Type B pancreatic cell (in vitro differentiated cells): ENCODE results near the gene MYO18B. TPM values are rescaled to one million over a fixed set of nuclear protein-coding genes. Genes with fewer than 3 reads are reported as not detected.
A peak's percentile ranks its signal among the peaks of the same experiment; 100 is the strongest.

Experiments
- DNase-seq: peaks from one replicate; pipeline ENCODE4 v3.0.0; 2021; ENCODE audit warnings: mixed read lengths; ENCODE audit not compliant: unreplicated experiment; ENCODE audit errors: extremely low spot score
- H3K27ac Mint-ChIP-seq: 2 replicates; pipeline ENCODE4 v1.8.0; 2021; ENCODE audit warnings: mild to moderate bottlenecking, mixed read lengths
- H3K27me3 Mint-ChIP-seq: 2 replicates; pipeline ENCODE4 v1.8.0; 2021; ENCODE audit warnings: mixed read lengths
- H3K36me3 Mint-ChIP-seq: 2 replicates; pipeline ENCODE4 v1.8.0; 2021; ENCODE audit warnings: mixed read lengths
- H3K4me1 Mint-ChIP-seq: one replicate; pipeline ENCODE4 v1.8.0; 2021; ENCODE audit warnings: mixed read lengths; ENCODE audit not compliant: unreplicated experiment
- H3K4me3 Mint-ChIP-seq: 2 replicates; pipeline ENCODE4 v1.8.0; 2021; ENCODE audit warnings: mild to moderate bottlenecking, mixed read lengths
- H3K9me3 Mint-ChIP-seq: 2 replicates; pipeline ENCODE4 v1.8.0; 2021; ENCODE audit warnings: mixed read lengths
- CTCF ChIP-seq: fragments of 200-600 bp; sonication (generic); conservative IDR thresholded peaks from 2 replicates; pipeline ENCODE4 v1.5.0; 2021; ENCODE audit warnings: antibody characterized with exemption, mild to moderate bottlenecking
- total RNA-seq: library from RNA; stranded (reverse); gene quantifications from 2 replicates; pipeline ENCODE4 v1.2.1, GENCODE V29; 2021; ENCODE audit warnings: low replicate concordance

Gene MYO18B
- total RNA-seq, 1 donor from 2014 or later: 0.10 TPM

DNA sequence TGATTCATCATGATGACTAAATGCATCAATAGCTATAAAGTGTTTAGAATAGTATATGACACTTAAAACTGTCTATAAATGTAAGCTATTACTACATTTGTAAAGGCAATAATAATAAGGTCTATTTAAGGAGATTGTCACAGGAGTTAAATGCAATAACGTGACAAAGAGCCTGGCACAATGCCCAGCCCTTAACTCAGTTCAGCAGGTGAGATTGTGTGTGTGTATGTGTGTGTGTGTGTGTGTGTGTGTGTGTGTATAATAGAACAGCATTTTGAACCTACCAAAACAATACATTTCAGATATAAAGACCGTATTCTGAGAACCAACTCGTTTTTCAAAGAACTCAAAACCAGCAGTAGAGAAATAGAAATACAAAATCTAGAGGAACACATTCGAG is 177.5 kb downstream of the MYO18B start:
- no peak for TF ChIP-seq CTCF

GRCh38 chr22:25922141-25922540 is 180.2 kb downstream of the MYO18B start:
- no peak for TF ChIP-seq CTCF
- Mint-ChIP-seq H3K4me1 (no peaks in the 10 kb centered on the region), H3K27me3 (peaks cover 44% of the 10 kb centered on the region), H3K36me3 (no peaks in the 10 kb centered on the region), H3K27ac (no peak overlapping the region), H3K9me3 (no peaks in the 10 kb centered on the region), H3K4me3 (no peak overlapping the region)
- DNase-seq: no peak

More for the DNA sequence above, 177.5 kb downstream of the MYO18B start:
- Mint-ChIP-seq H3K27me3 (peaks cover 39% of the 10 kb centered on the region), H3K4me3 (no peak overlapping the region), H3K27ac (no peak overlapping the region), H3K9me3 (no peaks in the 10 kb centered on the region), H3K36me3 (no peaks in the 10 kb centered on the region), H3K4me1 (no peaks in the 10 kb centered on the region)
- DNase-seq: no peak

DNA sequence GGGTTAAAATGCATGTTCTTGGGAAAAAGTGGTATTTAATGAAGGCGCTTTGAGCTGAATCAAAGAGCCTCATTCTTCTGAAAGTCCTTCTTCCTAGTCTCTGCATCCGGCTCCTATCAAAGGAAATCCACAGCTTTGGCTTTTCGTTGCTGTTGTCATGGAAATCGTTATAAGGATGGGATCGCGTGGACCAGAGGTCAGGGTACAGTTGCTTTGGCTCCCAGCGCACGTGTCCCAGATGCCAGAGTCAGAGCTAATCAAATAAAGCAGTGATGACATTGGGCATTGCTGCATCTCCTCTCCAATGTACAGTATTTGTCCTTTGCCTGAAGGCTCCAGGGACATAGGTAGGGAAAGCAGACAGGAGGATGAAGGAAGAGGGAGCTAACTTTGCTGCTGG is 181.9 kb downstream of the MYO18B start:
- no peak for TF ChIP-seq CTCF

GRCh38 chr22:25928038-25928437 is 186.1 kb downstream of the MYO18B start:
- no peak overlapping the region for H3K4me3 Mint-ChIP-seq
- DNase-seq: no peak
- peaks cover 61% of the 10 kb centered on the region for H3K27me3 Mint-ChIP-seq
- no peak for TF ChIP-seq CTCF
- H3K36me3 Mint-ChIP-seq: no peaks in the 10 kb centered on the region
- no peak overlapping the region for H3K27ac Mint-ChIP-seq
- H3K4me1 Mint-ChIP-seq: peaks cover 16% of the 10 kb centered on the region
- no peaks in the 10 kb centered on the region for H3K9me3 Mint-ChIP-seq

More for the DNA sequence above, 181.9 kb downstream of the MYO18B start:
- no peaks in the 10 kb centered on the region for H3K9me3 Mint-ChIP-seq
- no peak overlapping the region for H3K27ac Mint-ChIP-seq
- H3K4me3 Mint-ChIP-seq: no peak overlapping the region
- peaks cover 57% of the 10 kb centered on the region for H3K27me3 Mint-ChIP-seq
- no peaks in the 10 kb centered on the region for H3K36me3 Mint-ChIP-seq
- no peaks in the 10 kb centered on the region for H3K4me1 Mint-ChIP-seq
- peak; percentile 15 for DNase-seq

- no peak overlapping the region for H3K27ac Mint-ChIP-seq
- H3K4me1 Mint-ChIP-seq: peaks cover 16% of the 10 kb centered on the region
- no peaks in the 10 kb centered on the region for H3K9me3 Mint-ChIP-seq
- no peaks in the 10 kb centered on the region for H3K36me3 Mint-ChIP-seq
- peaks cover 60% of the 10 kb centered on the region for H3K27me3 Mint-ChIP-seq
- no peak for DNase-seq
- no peak for TF ChIP-seq CTCF
- no peak overlapping the region for H3K4me3 Mint-ChIP-seq
These were observed 187.4 kb downstream of the MYO18B start for GRCh38 chr22:25929321-25929878.

GRCh38 chr22:25930083-25930482 is 188.1 kb downstream of the MYO18B start:
- H3K27ac Mint-ChIP-seq: peak overlapping the region; percentile 39
- H3K4me1 Mint-ChIP-seq: peaks cover 16% of the 10 kb centered on the region
- no peaks in the 10 kb centered on the region for H3K36me3 Mint-ChIP-seq
- no peak for DNase-seq
- TF ChIP-seq CTCF: no peak
- no peak overlapping the region for H3K4me3 Mint-ChIP-seq
- H3K27me3 Mint-ChIP-seq: peaks cover 62% of the 10 kb centered on the region
- no peaks in the 10 kb centered on the region for H3K9me3 Mint-ChIP-seq
